ENCODE results near the gene LIF. TPM values are rescaled to one million over a fixed set of nuclear protein-coding genes. Genes with fewer than 3 reads are reported as not detected.
"Not testable (repeated sequence)": the region's sequence is repeated elsewhere in the genome, so short reads cannot be mapped to it uniquely, and the experiment has no call there.

Gene LIF
- total RNA-seq, 4 donors from 2014 or later = 4.2 to 15.3 (median 8.5) TPM

DNA sequence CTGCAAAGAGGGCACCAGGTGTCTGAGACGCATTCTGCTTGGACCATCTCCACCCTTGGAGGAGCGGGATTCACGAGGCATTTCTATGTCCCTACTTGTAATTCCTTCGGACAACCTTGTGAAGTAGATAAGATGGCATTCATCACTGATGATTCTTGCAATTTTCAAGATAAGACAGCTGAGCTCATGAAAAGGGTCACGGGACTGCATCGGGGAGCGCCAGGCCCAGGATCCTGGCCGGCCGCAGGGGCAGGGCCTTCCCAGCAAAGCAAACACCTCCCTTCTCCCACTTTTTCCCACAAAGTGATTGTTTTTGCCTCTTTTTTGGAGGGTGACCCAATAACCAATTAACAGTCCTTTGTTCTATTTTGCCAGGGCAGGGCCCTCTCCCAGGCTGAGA is 8.4 kb downstream of the LIF start:
- TF ChIP-seq EP300 (IDR thresholded peaks at IDR 0.05) = no peak
- no peak for TF ChIP-seq POLR2A (IDR thresholded peaks at IDR 0.05)
- TF ChIP-seq, protein P1, sequence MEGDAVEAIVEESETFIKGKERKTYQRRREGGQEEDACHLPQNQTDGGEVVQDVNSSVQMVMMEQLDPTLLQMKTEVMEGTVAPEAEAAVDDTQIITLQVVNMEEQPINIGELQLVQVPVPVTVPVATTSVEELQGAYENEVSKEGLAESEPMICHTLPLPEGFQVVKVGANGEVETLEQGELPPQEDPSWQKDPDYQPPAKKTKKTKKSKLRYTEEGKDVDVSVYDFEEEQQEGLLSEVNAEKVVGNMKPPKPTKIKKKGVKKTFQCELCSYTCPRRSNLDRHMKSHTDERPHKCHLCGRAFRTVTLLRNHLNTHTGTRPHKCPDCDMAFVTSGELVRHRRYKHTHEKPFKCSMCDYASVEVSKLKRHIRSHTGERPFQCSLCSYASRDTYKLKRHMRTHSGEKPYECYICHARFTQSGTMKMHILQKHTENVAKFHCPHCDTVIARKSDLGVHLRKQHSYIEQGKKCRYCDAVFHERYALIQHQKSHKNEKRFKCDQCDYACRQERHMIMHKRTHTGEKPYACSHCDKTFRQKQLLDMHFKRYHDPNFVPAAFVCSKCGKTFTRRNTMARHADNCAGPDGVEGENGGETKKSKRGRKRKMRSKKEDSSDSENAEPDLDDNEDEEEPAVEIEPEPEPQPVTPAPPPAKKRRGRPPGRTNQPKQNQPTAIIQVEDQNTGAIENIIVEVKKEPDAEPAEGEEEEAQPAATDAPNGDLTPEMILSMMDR (IDR thresholded peaks at IDR 0.05) = no peak
- TF ChIP-seq POLR2AphosphoS5 (IDR thresholded peaks at IDR 0.05) = no peak
- no peak overlapping the region for H3K27ac ChIP-seq
- no peak overlapping the region for H3K4me3 ChIP-seq
- 70% methylated on average over 9 of the region's 9 CpGs for WGBS
- H3K36me3 ChIP-seq = no peaks in the 10 kb centered on the region
- no peaks in the 10 kb centered on the region for H3K9me3 ChIP-seq
- DNase-seq (ENCODE audit: low spot score in 2 of 2) = no peak
- H3K4me1 ChIP-seq = peaks cover 21% of the 10 kb centered on the region
- no peaks in the 10 kb centered on the region for H3K27me3 ChIP-seq

DNA sequence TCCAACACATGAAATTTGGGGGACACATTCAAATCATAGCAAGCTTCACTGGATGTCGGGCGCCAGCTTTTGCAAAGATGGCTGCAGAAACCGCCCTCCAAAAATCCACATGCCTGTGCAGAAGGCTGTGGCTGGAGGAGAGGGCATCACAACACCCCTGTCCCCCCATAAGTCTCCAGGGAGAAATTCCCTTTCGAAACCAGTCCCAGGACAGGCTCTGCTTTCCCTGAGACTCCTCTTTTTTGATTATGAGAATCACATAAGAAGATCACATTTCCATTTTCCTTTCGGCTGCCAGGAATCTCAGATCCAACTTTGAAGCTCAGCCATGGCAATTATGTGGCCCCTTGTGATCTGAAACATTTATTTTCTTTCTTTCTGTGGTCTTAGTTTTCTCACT is 9.7 kb downstream of the LIF start:
- peaks cover 6% of the 10 kb centered on the region for H3K27me3 ChIP-seq
- WGBS = 91% methylated on average over 5 of the region's 5 CpGs
- no peaks in the 10 kb centered on the region for H3K36me3 ChIP-seq
- DNase-seq (ENCODE audit: low spot score in 2 of 2) = no peak
- H3K27ac ChIP-seq = no peak overlapping the region
- no peaks in the 10 kb centered on the region for H3K9me3 ChIP-seq
- H3K4me1 ChIP-seq = peaks cover 20% of the 10 kb centered on the region
- no peak overlapping the region for H3K4me3 ChIP-seq
- no peak for TF ChIP-seq POLR2A (IDR thresholded peaks at IDR 0.05)
- TF ChIP-seq, protein P1 (IDR thresholded peaks at IDR 0.05) = no peak
- no peak for TF ChIP-seq EP300 (IDR thresholded peaks at IDR 0.05)
- TF ChIP-seq POLR2AphosphoS5 (IDR thresholded peaks at IDR 0.05) = no peak

DNA sequence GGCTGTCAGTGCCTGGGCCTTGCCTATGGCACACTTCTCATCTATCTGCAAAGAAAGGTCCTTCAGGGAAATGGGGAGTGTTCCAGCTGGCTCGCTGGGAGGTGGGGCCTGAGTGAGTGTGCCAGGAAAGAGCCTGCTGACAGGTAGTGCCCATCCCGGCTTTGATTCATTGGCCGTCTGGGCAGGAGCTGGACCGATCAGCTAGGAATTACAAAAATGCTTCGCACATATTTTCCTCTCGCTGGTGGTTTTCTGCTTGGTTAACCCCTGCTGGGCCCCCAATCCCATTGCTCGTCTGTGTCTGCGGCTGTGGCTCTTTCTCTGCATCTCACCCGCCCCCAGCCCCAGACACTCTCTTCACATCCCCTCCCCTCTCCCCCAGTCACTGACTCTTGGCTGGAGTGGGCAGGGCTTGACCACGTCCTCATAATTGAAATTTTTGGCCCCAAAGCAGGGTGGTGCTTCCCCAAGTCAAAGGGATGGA is 10.8 kb downstream of the LIF start:
- Histone ChIP-seq H3K27me3 (peaks cover 6% of the 10 kb centered on the region), H3K4me3 (no peak overlapping the region), H3K36me3 (no peaks in the 10 kb centered on the region), H3K27ac (no peak overlapping the region), H3K4me1 (peaks cover 15% of the 10 kb centered on the region), H3K9me3 (no peaks in the 10 kb centered on the region)
- TF ChIP-seq, protein P1 (IDR thresholded peaks at IDR 0.05) = no peak
- no peak for TF ChIP-seq EP300 (IDR thresholded peaks at IDR 0.05)
- TF ChIP-seq POLR2A (IDR thresholded peaks at IDR 0.05) = no peak
- no peak for TF ChIP-seq POLR2AphosphoS5 (IDR thresholded peaks at IDR 0.05)
- 56% methylated on average over 10 of the region's 10 CpGs for WGBS
- no peak for DNase-seq (ENCODE audit: low spot score in 2 of 2)

DNA sequence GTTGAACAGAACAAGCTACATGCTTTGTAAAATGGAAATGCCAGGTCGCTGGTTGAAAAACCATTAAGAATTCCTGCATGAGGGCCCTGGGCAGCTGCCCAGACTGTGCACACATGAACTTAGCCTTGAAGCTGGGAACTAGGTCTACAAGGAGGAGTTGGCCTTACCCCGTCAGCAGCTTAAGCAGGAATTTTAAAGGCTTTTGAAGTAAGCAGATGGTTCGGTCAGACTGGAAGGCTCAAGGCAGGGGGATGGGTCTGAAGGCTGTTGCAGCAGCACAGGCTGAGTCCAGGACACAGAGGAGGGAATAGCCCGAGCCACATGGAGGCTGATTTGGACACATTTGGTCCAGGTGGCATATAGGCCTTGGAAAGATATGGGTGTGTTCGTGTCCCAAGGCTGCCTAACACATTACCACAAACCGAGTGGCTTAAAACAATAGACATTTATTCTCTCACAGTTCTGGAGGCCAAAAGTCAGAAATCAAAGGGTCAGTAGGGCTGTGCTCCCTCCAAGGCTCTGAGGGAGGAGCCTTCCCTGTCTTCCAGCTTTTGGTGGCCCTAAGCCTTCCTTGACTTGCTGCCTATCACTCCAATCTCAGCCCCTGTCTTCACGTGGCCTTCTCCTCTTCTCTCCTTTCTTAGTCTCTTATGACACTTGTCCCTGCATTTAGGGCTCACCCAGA is 11.6 kb downstream of the LIF start:
- Histone ChIP-seq H3K9me3 (no peaks in the 10 kb centered on the region), H3K4me3 (no peak overlapping the region), H3K4me1 (peaks cover 15% of the 10 kb centered on the region), H3K36me3 (no peaks in the 10 kb centered on the region), H3K27me3 (peaks cover 6% of the 10 kb centered on the region), H3K27ac (no peak overlapping the region)
- DNase-seq (ENCODE audit: low spot score in 2 of 2) = no peak
- WGBS = 67% methylated on average over 6 of the region's 7 CpGs
- no peak for TF ChIP-seq POLR2AphosphoS5 (IDR thresholded peaks at IDR 0.05)

DNA sequence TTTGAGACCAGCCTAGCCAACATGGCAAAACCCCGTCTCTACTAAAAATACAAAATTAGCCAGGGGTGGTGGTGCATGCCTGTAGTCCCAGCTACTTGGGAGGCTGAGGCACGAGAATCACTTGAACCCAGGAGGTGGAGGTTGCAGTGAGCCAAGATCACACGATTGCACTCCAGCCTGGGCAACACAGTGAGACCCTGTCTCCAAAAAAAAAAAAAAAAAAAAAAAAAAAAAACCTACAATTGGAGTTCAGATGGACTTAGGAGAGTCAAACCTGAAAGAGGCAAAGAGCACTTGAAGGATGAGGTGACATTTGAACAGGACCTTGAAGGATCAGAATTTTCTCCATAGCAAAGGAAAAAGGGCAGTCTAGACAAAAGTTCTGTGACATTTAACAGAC is 12.2 kb downstream of the LIF start:
- H3K36me3 ChIP-seq; H3K9me3 ChIP-seq; H3K4me3 ChIP-seq; DNase-seq (ENCODE audit: low spot score in 2 of 2); H3K27me3 ChIP-seq; H3K27ac ChIP-seq: not testable (repeated sequence)
- WGBS = 94% methylated on average over 3 of the region's 3 CpGs
- H3K4me1 ChIP-seq = peaks cover 15% of the 10 kb centered on the region

DNA sequence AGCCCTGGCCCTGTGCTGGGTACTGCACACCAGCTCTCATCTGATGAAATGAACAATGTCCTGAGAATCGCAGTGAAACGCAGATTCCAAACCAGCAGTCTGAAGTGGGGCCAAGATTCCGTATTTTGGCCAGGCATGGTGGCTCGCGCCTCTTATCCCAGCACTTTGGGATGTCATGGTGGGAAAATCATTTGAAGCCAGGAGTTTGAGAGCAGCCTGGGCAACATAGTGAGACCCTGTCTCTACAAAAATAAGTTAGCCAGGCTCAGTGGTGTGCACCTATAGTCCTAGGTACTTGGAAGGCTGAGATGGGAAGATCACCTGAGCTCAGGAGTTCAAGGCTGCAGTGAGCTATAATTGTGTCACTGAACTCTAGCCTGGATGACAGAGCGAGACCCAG is 13.0 kb downstream of the LIF start:
- H3K9me3 ChIP-seq = no peaks in the 10 kb centered on the region
- H3K4me3 ChIP-seq = no peak overlapping the region
- peaks cover 17% of the 10 kb centered on the region for H3K4me1 ChIP-seq
- H3K27ac ChIP-seq = no peak overlapping the region
- TF ChIP-seq POLR2AphosphoS5 (IDR thresholded peaks at IDR 0.05) (no peak), POLR2A (IDR thresholded peaks at IDR 0.05) (no peak), EP300 (IDR thresholded peaks at IDR 0.05) (no peak)
- TF ChIP-seq, protein P1 (IDR thresholded peaks at IDR 0.05) = no peak
- no peaks in the 10 kb centered on the region for H3K36me3 ChIP-seq
- no peak for DNase-seq (ENCODE audit: low spot score in 2 of 2)
- 90% methylated on average over 6 of the region's 6 CpGs for WGBS
- H3K27me3 ChIP-seq = peaks cover 6% of the 10 kb centered on the region
